Nucleus accumbens (tissue), 56 donors: Measurements from ENCODE around the gene BMAL1.
A peak's percentile ranks its signal among the peaks of the same experiment; 100 is the strongest.
"Not testable (repeated sequence)": the region's sequence is repeated elsewhere in the genome, so short reads cannot be mapped to it uniquely, and the experiment has no call there.

Source experiments
- DNase-seq, 56 donors: peaks; one replicate each; lab custom pipeline; 2025; lab: John Stamatoyannopoulos, UW

The BMAL1 gene

GRCh38 chr11:13277768-13278608 is at the start of gene BMAL1:
TSS of gene BMAL1 (plus strand) at chr11:13277790. CDS start at chr11:13354309, 76,519 bp downstream.
- DNase-seq, result peak in 32 of 56 donors; percentile 9 to 61 (median 44)

- DNase-seq, result no peak
Measured at GRCh38 chr11:13228572-13228971, 49.0 kb upstream of the BMAL1 start.

- DNase-seq, result no peak
Measured at GRCh38 chr11:13229136-13229535, 48.5 kb upstream of the BMAL1 start.

GRCh38 chr11:13229711-13230318 is 47.8 kb upstream of the BMAL1 start:
- no peak for DNase-seq

- DNase-seq, result no peak
Measured at GRCh38 chr11:13233173-13233745, 44.3 kb upstream of the BMAL1 start.

GRCh38 chr11:13235895-13236294 is 41.7 kb upstream of the BMAL1 start:
- no peak for DNase-seq

- DNase-seq, result no peak
Measured at GRCh38 chr11:13236626-13237025, 41.0 kb upstream of the BMAL1 start.

GRCh38 chr11:13237761-13238160 is 39.8 kb upstream of the BMAL1 start:
- DNase-seq, result no peak

GRCh38 chr11:13238879-13239514 is 38.6 kb upstream of the BMAL1 start:
- peak in 6 of 56 donors; percentile 1 to 55 (median 10) for DNase-seq

- DNase-seq, result no peak
Measured at GRCh38 chr11:13242564-13242963, 35.0 kb upstream of the BMAL1 start.

GRCh38 chr11:13247606-13248296 is 29.8 kb upstream of the BMAL1 start:
- DNase-seq, result peak in 8 of 56 donors; percentile 4 to 48 (median 12)

- no peak for DNase-seq
Measured at GRCh38 chr11:13249177-13249576, 28.4 kb upstream of the BMAL1 start.

GRCh38 chr11:13249992-13250391 is 27.6 kb upstream of the BMAL1 start:
- no peak for DNase-seq

GRCh38 chr11:13251966-13252365 is 25.6 kb upstream of the BMAL1 start:
- no peak for DNase-seq

GRCh38 chr11:13252438-13252837 is 25.2 kb upstream of the BMAL1 start:
- DNase-seq, result no peak

- DNase-seq, result no peak
Measured at GRCh38 chr11:13256216-13256615, 21.4 kb upstream of the BMAL1 start.

GRCh38 chr11:13258061-13258460 is 19.5 kb upstream of the BMAL1 start:
- not testable (repeated sequence) for DNase-seq

- DNase-seq, result no peak
Measured at GRCh38 chr11:13258855-13259254, 18.7 kb upstream of the BMAL1 start.

GRCh38 chr11:13259374-13259773 is 18.2 kb upstream of the BMAL1 start:
- DNase-seq, result no peak

GRCh38 chr11:13260201-13260962 is 17.2 kb upstream of the BMAL1 start:
- DNase-seq, result no peak
